A549 (cell line): ENCODE data around the gene KIF16B.

Experiments used
- HOXA7 ChIP-seq: fragments of 250-450 bp; sonication (Bioruptor Pico); IDR thresholded peaks from 2 replicates; pipeline ENCODE4 v1.5.0; 2020; ENCODE audit warnings: mild to moderate bottlenecking, moderate library complexity
- NFE2L2 ChIP-seq: fragments of 150-350 bp; conservative IDR thresholded peaks from 2 replicates; pipeline ENCODE4 v1.6.1; 2014; ENCODE audit warnings: low read length
- NR3C1 ChIP-seq: fragments of >200 bp; sonication (Bioruptor Twin); formaldehyde crosslinking; IDR thresholded peaks from 3 replicates; pipeline ENCODE4 v1.6.1; 2017
- POLR2A ChIP-seq: IDR thresholded peaks from 2 replicates; pipeline ENCODE4 v1.6.1; 2012; ENCODE audit warnings: mild to moderate bottlenecking, low read length
- POLR2AphosphoS2 ChIP-seq: conservative IDR thresholded peaks from 2 replicates; pipeline ENCODE4 v1.6.1; 2012; ENCODE audit warnings: low read length, improper control_type of control experiment, inconsistent platforms
- RAD21 ChIP-seq, 2 experiments: fragments of >200 bp in 1 of 2; sonication (Bioruptor Twin) in 1 of 2; formaldehyde crosslinking in 1 of 2; IDR thresholded peaks in 1 of 2; conservative IDR thresholded peaks in 1 of 2; 2 replicates in 1 of 2; 3 replicates in 1 of 2; pipeline ENCODE4 v1.6.1; 2012 to 2018; ENCODE audit warnings: inconsistent platforms in 1 of 2
- TF ChIP-seq, protein P1 (sequence below): fragments of >200 bp; sonication (Bioruptor Twin); formaldehyde crosslinking; IDR thresholded peaks from 3 replicates; pipeline ENCODE4 v1.5.1; 2016

DNA sequence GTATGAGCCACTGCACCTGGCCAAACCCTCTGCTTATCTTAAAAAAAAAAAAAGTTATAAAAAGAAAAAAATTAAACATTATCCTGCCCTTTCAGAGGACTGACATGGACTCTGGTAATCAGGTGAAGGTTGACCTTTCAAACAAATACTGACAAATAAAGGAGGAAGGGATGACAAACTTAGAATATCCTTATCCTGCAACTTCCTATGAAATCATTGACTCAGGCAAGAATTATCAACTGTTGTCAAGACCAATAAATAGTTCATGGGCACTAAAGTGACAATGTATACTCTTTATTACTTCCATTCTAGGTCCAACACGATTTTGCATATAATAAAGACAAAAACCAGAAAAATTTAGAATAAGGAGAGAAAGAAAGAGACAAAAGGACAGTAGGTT, 117.9 kb downstream of the KIF16B start:
- TF ChIP-seq HOXA7 (CRISPR knock-in tag), result no peak
- TF ChIP-seq, protein P1, sequence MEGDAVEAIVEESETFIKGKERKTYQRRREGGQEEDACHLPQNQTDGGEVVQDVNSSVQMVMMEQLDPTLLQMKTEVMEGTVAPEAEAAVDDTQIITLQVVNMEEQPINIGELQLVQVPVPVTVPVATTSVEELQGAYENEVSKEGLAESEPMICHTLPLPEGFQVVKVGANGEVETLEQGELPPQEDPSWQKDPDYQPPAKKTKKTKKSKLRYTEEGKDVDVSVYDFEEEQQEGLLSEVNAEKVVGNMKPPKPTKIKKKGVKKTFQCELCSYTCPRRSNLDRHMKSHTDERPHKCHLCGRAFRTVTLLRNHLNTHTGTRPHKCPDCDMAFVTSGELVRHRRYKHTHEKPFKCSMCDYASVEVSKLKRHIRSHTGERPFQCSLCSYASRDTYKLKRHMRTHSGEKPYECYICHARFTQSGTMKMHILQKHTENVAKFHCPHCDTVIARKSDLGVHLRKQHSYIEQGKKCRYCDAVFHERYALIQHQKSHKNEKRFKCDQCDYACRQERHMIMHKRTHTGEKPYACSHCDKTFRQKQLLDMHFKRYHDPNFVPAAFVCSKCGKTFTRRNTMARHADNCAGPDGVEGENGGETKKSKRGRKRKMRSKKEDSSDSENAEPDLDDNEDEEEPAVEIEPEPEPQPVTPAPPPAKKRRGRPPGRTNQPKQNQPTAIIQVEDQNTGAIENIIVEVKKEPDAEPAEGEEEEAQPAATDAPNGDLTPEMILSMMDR, result no peak
- no peak for TF ChIP-seq NFE2L2
- TF ChIP-seq POLR2A, result no peak
- TF ChIP-seq RAD21 (conservative IDR thresholded peaks at IDR 0.05 in 1 of 2, IDR thresholded peaks at IDR 0.05 in 1 of 2), result no peak
- no peak for TF ChIP-seq NR3C1
- TF ChIP-seq POLR2AphosphoS2, result no peak
